Colonic mucosa (tissue), 4 donors: ENCODE data around the gene CCDC91. TPM values are rescaled to one million over a fixed set of nuclear protein-coding genes. Genes with fewer than 3 reads are reported as not detected.

ENCODE experiments used
- DNase-seq: peaks from one replicate; pipeline ENCODE4 v3.0.0-alpha.2; 2020
- H3K27ac ChIP-seq: fragments of 200-600 bp; one replicate; pipeline ENCODE4 v1.8.0; 2021
- H3K27me3 ChIP-seq: fragments of 200-600 bp; one replicate; pipeline ENCODE4 v1.8.0; 2021
- H3K36me3 ChIP-seq: fragments of 200-600 bp; one replicate; pipeline ENCODE4 v1.8.0; 2021
- H3K4me1 ChIP-seq: fragments of 200-600 bp; one replicate; pipeline ENCODE4 v1.8.0; 2021; ENCODE audit warnings: mild to moderate bottlenecking
- H3K4me3 ChIP-seq: fragments of 200-600 bp; one replicate; pipeline ENCODE4 v1.8.0; 2021
- H3K9ac ChIP-seq, 2 donors: one replicate each; pipeline ENCODE4 v1.7.0; 2013; ENCODE audit warnings: control low read depth in 2 of 2, low read depth in 2 of 2, low read length in 2 of 2
- H3K9me3 ChIP-seq: fragments of 200-600 bp; one replicate; pipeline ENCODE4 v1.8.0; 2021
- CTCF ChIP-seq: fragments of 200-600 bp; IDR thresholded peaks from one replicate; pipeline ENCODE4 v1.8.0; 2022; ENCODE audit warnings: antibody characterized with exemption, mild to moderate bottlenecking
- intact Hi-C: fragments of 100-400 bp; cut with DNase I; formaldehyde crosslinking; loops from one replicate; pipeline ENCODE4 v1.14.1; 2022
- total RNA-seq, 2 donors: library from RNA; stranded (reverse); fragmentation: NEBNext Ultra II Directional in 1 of 2; extraction: Animal tissue kit (Norgen Biotek cat#: 25700) in 1 of 2; gene quantifications; one replicate each; pipeline ENCODE4 v1.2.1, GENCODE V29; 2021
- donor health status: healthy.
- donor health status: DM: no; HTN: no; CAD: no.
- donor health status: DM: no; HTN: no; CAD: no.

Gene CCDC91
- total RNA-seq, 2 donors from 2014 or later = 15.6 to 20.5 TPM

GRCh38 chr12:28583701-28584261 is 393.5 kb downstream of the CCDC91 start:
- Histone ChIP-seq H3K9me3 (no peaks in the 10 kb centered on the region), H3K9ac (no peak overlapping the region), H3K27me3 (no peaks in the 10 kb centered on the region), H3K36me3 (no peaks in the 10 kb centered on the region), H3K4me3 (no peak overlapping the region), H3K4me1 (no peaks in the 10 kb centered on the region), H3K27ac (no peak overlapping the region)
- no peak for TF ChIP-seq CTCF
- no peak for DNase-seq
- intact Hi-C loops = no loop called here

GRCh38 chr12:28585146-28585545 is 394.9 kb downstream of the CCDC91 start:
- Histone ChIP-seq H3K27ac (no peak overlapping the region), H3K4me1 (no peaks in the 10 kb centered on the region), H3K27me3 (no peaks in the 10 kb centered on the region), H3K36me3 (no peaks in the 10 kb centered on the region), H3K9me3 (no peaks in the 10 kb centered on the region), H3K4me3 (no peak overlapping the region), H3K9ac (no peak overlapping the region)
- DNase-seq = no peak
- no peak for TF ChIP-seq CTCF
- intact Hi-C loops = no loop called here

GRCh38 chr12:28586481-28586880 is 396.2 kb downstream of the CCDC91 start:
- H3K9ac ChIP-seq = no peak overlapping the region
- H3K4me3 ChIP-seq = no peak overlapping the region
- H3K4me1 ChIP-seq = no peaks in the 10 kb centered on the region
- no peaks in the 10 kb centered on the region for H3K36me3 ChIP-seq
- DNase-seq = no peak
- H3K27me3 ChIP-seq = no peaks in the 10 kb centered on the region
- no peak overlapping the region for H3K27ac ChIP-seq
- no peaks in the 10 kb centered on the region for H3K9me3 ChIP-seq
- intact Hi-C loops = no loop called here
- TF ChIP-seq CTCF = no peak

GRCh38 chr12:28591831-28592230 is 401.6 kb downstream of the CCDC91 start:
- no peak for DNase-seq
- intact Hi-C loops = no loop called here
- no peaks in the 10 kb centered on the region for H3K9me3 ChIP-seq
- no peaks in the 10 kb centered on the region for H3K4me1 ChIP-seq
- H3K27ac ChIP-seq = no peak overlapping the region
- no peaks in the 10 kb centered on the region for H3K36me3 ChIP-seq
- no peak overlapping the region for H3K9ac ChIP-seq
- no peaks in the 10 kb centered on the region for H3K27me3 ChIP-seq
- H3K4me3 ChIP-seq = no peak overlapping the region
- TF ChIP-seq CTCF = no peak

Other genes with a start within 250 kb of the CCDC91 start
- gene PTHLH, start 217.7 kb upstream of the CCDC91 start, total RNA-seq = under 1 TPM in 1 of 2 donors, not detected in 1; 0.58 TPM